Measurements from ENCODE around the gene HMCN2. TPM values are rescaled to one million over a fixed set of nuclear protein-coding genes. Genes with fewer than 3 reads are reported as not detected.

HMCN2 gene
- polyA plus RNA-seq, 2 of the 4 experiments (the other 2 are of a cell fraction), result 0.01 TPM; not detected in 1

GRCh38 chr9:130232899-130233586 is 32.5 kb upstream of the HMCN2 start:
- ATAC-seq, result no peak; a peak in 1 of 6 replicates
- no peak overlapping the region for H3K4me2 ChIP-seq
- WGBS (ENCODE audit: missing lambda C conversion rate), result 89% methylated on average over 27 of the region's 27 CpGs
- no peak for DNase-seq (ENCODE audit: low read depth in 1 of 2, low spot score in 1 of 2)
- POLR2A ChIA-PET, result no interaction called here
- no peak overlapping the region for H3K27ac ChIP-seq
- CTCF ChIA-PET, result interaction anchor here (7.5 kb wide), 1 partner anchor 9 kb away, joined by 42 read pairs; no protein-coding TSS in a partner anchor
- H3K4me3 ChIP-seq, result no peak overlapping the region
- FAIRE-seq, result no peak
- H3K4me1 ChIP-seq, result no peaks in the 10 kb centered on the region
- no peaks in the 10 kb centered on the region for H3K9me3 ChIP-seq
- no peak for TF ChIP-seq CBX2 (IDR thresholded peaks at IDR 0.05; ENCODE audit: borderline replicate concordance, low read depth)
- no peak for TF ChIP-seq ZC3H11A (IDR thresholded peaks at IDR 0.05)
- TF ChIP-seq ZSCAN20 (CRISPR knock-in tag; IDR thresholded peaks at IDR 0.05), result no peak
- no peak for TF ChIP-seq E2F6 (IDR thresholded peaks at IDR 0.05; ENCODE audit: borderline replicate concordance, low read depth)
- TF ChIP-seq ELK1 (IDR thresholded peaks at IDR 0.05; ENCODE audit: low read depth, low read length), result no peak
- TF ChIP-seq POLR2A (IDR thresholded peaks at IDR 0.05; ENCODE audit: low read length), result no peak
- no peak for TF ChIP-seq MAFK (IDR thresholded peaks at IDR 0.05; ENCODE audit: partially characterized antibody)
- no peak for TF ChIP-seq TFCP2L1 (CRISPR knock-in tag; IDR thresholded peaks at IDR 0.05)
- TF ChIP-seq SREBF2 (IDR thresholded peaks at IDR 0.05), result no peak
- TF ChIP-seq CEBPB (IDR thresholded peaks at IDR 0.05), result no peak
- TF ChIP-seq RNF2 (IDR thresholded peaks at IDR 0.05; ENCODE audit: borderline replicate concordance, low read depth), result no peak
- TF ChIP-seq USF2 (IDR thresholded peaks at IDR 0.05), result no peak
- no peak for TF ChIP-seq GATA3 (IDR thresholded peaks at IDR 0.05; ENCODE audit: borderline replicate concordance)
- no peak for TF ChIP-seq HOXA7 (CRISPR knock-in tag; IDR thresholded peaks at IDR 0.05)
- TF ChIP-seq JUNB (IDR thresholded peaks at IDR 0.05), result no peak
- no peak for TF ChIP-seq EHF (CRISPR knock-in tag; IDR thresholded peaks at IDR 0.05)
- TF ChIP-seq MYC (IDR thresholded peaks at IDR 0.05; ENCODE audit: borderline replicate concordance, low read length), result no peak

GRCh38 chr9:130233587-130233945 is 32.0 kb upstream of the HMCN2 start:
- DNase-seq (ENCODE audit: low read depth in 1 of 2, low spot score in 1 of 2), result no peak
- no peaks in the 10 kb centered on the region for H3K9me3 ChIP-seq
- whole genome bisulfite sequencing (ENCODE audit: missing lambda C conversion rate), result 93% methylated on average over 8 of the region's 8 CpGs
- ATAC-seq, result no peak
- no peak overlapping the region for H3K27ac ChIP-seq
- no peak overlapping the region for H3K4me2 ChIP-seq
- no peak for FAIRE-seq
- ChIA-PET CTCF (interaction anchor here (7.5 kb wide), 1 partner anchor 9 kb away, joined by 42 read pairs; no protein-coding TSS in a partner anchor), POLR2A (no interaction called here)
- H3K4me1 ChIP-seq, result no peaks in the 10 kb centered on the region
- TF ChIP-seq KDM5A (IDR thresholded peaks at IDR 0.05) (no peak), EHF (CRISPR knock-in tag; IDR thresholded peaks at IDR 0.05) (no peak), EP300 (IDR thresholded peaks at IDR 0.05) (no peak), HDAC2 (IDR thresholded peaks at IDR 0.05) (no peak), ZNF302 (CRISPR knock-in tag; IDR thresholded peaks at IDR 0.05) (no peak), CEBPB (IDR thresholded peaks at IDR 0.05) (no peak), RARB (CRISPR knock-in tag; IDR thresholded peaks at IDR 0.05) (no peak), JUN (IDR thresholded peaks at IDR 0.05) (no peak), ZSCAN20 (CRISPR knock-in tag; IDR thresholded peaks at IDR 0.05) (no peak), SMC3 (IDR thresholded peaks at IDR 0.05) (no peak), MYC (IDR thresholded peaks at IDR 0.05; ENCODE audit: borderline replicate concordance, low read length) (no peak), ELK1 (IDR thresholded peaks at IDR 0.05; ENCODE audit: low read depth, low read length) (no peak), MAFK (IDR thresholded peaks at IDR 0.05; ENCODE audit: partially characterized antibody) (no peak), CBX2 (IDR thresholded peaks at IDR 0.05; ENCODE audit: borderline replicate concordance, low read depth) (no peak), HMGXB4 (CRISPR knock-in tag; IDR thresholded peaks at IDR 0.05; ENCODE audit: borderline replicate concordance) (no peak), TFCP2L1 (CRISPR knock-in tag; IDR thresholded peaks at IDR 0.05) (no peak), MAZ (IDR thresholded peaks at IDR 0.05; ENCODE audit: borderline replicate concordance, low read depth, low read length) (no peak), REST (IDR thresholded peaks at IDR 0.05) (no peak)
- H3K4me3 ChIP-seq, result no peak overlapping the region
